ELR (cell line): ENCODE measurements around the gene CYP11A1.
A peak's percentile ranks its signal among the peaks of the same experiment; 100 is the strongest.

Experiments used
- DNase-seq: peaks from one replicate; pipeline ENCODE4 v3.0.0-alpha.2; 2015; ENCODE audit warnings: low read depth

Gene CYP11A1

DNA sequence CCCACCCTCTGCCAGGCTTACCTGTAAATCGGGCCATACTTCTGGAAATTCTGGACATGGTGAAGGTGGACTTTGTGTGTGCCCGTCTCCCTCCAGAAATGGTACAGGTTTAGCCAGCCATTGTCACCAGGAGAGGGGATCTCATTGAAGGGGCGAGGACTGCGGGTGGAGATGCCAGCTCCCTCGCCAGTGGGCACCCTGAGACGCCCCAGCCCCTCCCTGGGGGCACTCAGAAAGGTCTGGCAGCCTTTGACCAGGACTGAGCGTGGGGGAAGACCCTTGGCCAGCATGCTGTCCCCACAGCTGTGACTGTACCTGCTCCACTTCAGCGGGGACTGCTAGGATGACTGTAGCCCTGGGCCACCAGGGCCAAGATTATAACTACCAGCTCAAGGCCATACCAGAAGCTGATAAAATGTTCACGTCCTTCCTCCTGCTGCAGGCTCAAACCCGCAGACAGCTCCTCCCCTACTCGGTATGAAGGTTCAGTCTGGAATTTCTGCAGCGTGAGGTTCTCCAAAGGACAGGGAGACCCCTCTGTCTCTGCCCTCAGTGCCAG, at the start of gene CYP11A1:
CYP11A1 (minus strand) TSS at position 351 of the 559 bp plus-strand sequence; CDS start at position 290, 61 bp downstream.
- DNase-seq, result no peak

DNA sequence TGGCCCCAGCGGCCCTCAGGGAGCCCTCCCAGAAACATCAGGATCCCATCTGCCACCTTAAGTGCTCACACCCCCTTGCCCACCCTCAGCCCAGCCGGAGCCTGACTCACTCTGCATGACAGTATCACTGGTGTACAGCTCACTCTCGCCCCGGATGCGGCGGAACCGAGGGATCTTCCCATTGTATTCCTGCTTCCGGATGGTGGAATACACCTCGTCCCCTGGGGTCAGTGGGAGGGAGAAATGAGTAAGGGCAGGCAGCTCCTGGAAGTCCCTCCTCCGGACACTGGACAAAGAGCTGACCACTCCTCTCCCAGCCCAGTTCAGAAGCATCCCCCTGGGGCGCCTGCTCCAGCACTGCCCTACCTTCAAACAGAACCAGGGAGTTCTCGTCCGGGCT, 49.8 kb upstream of the CYP11A1 start:
- peak; percentile 97 for DNase-seq

DNA sequence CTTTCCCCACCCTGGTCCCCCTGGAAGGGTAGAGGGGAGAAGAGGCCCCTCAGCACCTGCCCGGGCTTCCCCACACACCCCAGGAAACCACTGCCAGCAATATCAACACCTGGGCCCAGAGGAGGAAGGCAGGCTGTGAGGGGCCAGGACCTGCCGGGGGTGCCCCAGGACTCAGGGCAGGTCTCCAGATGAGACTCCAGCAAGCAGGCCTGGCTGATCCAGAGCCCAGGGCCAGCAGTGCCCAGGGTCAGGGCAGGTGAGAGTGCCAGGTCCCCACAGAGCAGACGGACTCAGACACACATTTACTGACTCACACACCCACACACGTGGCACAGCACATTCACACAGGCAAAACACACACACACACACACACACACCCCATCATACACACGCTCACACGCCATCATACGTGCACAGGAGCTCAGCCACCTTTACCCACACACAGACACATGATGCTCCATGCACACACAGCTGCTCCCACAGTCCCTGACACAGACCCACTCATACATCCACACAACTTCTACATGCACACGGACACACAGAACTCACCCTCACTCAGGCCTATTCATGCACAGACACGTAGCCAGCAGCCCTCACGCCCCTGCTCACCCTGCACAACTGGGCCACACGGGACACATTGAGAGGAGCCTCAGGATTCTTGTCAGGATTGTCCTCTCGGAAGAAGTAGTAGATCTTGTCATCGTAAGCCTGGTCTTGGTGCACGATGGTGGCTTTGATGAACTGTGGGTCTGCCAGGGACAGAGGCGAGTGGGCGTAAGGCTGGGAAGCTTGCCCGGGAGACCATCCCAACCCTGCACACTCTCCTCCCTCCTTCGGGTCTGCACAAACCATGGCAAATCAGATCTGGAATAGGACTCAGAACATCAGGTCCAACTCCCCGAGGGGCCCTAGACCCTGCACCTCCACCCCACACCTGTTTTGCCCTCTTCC, 48.8 kb upstream of the CYP11A1 start:
- DNase-seq, result no peak

DNA sequence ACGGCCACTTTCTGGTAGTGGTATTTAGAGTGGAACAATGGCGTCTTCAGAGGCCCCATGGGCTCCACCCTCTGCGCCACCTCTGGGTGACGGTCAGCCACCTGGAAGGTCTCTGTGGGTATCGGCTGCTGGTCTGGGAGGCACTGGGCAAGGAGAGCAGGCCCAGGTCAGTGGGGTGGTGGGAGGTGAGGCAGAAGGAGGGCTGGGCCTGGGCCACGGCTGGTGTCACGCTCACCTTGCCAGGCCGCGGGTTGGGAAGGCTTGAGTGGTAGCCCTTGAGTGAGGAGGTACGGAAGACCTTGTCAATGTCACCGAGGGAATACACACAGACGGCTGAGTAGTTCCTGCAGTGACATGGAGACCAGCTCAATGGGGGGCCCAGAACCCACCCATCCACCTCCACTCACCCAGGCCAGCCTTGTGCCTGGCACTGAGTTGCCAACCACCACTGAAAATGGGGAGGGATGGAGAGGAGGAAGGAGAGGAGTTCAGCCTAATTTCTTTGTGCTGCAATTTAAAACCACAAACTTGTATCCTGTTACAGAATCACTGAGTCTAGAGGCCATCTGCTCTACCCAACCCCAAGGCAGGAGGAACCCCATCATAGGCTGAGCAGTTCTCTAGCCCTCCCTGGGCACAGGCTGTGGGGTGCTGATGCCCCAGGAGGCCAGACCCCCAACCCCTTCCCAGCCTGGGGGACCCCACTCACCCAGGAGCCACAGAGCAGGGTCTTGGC, 47.3 kb upstream of the CYP11A1 start:
- DNase-seq, result no peak

DNA sequence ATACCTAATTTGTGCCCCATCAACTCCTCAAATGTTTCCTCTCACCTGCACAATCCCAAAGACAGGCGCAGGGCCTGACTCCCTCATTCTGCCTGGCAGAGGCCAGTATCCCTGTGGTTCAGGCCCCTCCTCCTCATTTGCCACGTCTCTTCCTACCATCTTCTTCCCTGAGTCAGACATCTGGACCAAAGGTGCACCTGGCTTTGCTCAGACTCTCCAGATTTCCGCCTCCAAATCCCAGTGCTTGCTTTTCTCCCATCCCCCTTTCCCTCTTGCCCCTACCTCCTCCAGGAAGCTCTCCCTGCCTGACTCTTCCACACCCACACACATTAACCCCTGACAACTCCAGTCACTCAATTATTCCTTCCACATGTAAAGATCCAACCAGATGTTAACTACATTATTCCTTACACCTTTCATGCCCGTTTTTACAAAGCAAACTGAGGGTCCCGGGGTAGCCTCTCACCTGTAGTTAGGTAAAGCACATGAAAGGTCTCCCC, 46.7 kb upstream of the CYP11A1 start:
- DNase-seq, result no peak

DNA sequence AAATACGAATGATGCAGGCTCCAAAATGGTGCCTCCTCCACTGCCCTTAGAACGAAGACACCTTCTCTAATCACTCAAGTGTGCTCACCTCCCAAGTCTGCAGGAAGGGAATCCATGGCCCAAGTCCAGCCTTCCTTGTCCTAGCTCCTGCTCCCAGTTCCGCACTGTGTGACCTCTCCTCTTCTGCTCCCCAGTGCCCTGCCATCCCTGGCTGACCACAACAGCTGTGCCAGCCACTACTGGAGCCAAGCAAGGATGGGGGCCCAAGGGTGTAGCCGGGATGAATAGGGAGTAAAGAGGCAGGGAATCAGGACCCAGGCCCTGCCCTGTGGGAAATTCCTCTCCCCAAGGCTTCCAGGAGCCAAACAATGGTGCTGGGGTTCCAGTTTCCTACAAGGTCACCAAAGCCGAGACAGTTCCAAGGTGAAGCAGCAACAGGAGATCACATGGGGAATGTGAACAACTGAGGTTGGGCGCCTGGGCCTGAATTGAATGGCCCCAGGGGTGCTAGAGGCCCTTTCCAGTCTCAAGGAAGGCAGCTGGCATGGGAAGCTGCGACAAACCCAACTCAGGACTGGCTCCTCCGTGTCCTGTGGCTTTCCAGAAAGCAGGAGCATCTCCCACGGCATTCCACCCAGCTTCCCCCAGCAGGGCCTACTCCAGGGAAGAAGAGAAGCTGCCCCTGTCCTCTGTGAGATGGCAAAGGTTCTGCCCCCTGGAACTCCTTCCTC, 46.1 kb upstream of the CYP11A1 start:
- DNase-seq, result no peak

DNA sequence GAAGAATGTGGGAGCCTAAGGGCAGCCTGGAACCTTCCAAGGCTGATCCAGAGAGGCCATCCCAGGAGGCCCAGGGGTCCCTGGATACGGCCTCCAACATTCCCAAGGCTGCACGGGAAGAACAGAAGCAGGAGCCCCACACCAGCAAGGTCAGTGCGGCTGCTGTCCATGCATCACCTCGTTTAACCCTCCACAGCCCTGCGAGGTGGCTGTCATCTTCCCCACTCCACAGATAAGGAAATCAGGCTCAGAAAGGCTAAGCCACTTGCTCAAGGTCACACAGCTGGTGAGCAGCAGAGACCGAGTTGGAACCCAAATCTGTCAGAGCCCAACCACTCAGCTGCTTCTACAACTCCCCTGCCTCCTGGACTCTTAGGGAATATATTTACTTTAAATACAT, 44.7 kb upstream of the CYP11A1 start:
- no peak for DNase-seq

DNA sequence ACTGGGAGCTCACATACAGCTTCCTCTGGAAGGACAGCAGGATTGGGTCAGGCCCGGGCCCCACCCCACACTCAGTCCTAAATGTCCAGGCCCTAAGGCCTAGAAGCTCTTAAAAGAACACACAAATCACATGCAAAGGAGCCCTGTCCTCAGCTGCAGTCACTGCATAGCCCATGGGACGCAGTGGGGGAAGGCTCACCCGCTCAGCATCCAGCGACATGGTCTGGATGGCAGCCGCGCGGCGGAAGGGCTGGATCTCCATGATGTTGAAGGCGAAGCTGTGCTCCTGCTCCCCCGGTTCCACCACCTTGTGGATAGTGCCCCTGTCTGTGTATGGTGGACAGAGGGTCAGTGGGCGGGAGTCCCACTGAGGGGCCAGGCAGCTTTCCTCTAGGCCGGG, 44.2 kb upstream of the CYP11A1 start:
- no peak for DNase-seq

DNA sequence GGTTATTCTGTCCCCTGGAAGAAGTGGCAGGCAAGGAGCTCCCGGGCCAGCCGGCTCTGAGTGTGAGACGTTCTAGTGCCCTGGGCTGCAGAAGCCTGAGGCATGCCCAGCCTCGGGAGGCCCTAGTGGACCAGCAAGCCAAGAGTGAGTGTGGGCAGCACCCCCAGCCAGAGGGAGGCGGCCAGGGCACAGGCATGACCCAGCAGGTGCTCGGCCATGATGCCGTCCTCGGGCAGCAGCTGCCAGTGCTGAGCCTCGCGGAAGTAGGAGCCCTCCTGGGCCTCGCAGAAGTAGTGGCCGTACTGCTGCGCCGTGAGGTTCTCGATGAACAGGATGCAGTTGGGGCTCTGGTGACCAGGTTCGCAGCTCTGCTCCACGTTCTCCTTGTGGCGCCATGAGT, 43.1 kb upstream of the CYP11A1 start:
- DNase-seq, result no peak

DNA sequence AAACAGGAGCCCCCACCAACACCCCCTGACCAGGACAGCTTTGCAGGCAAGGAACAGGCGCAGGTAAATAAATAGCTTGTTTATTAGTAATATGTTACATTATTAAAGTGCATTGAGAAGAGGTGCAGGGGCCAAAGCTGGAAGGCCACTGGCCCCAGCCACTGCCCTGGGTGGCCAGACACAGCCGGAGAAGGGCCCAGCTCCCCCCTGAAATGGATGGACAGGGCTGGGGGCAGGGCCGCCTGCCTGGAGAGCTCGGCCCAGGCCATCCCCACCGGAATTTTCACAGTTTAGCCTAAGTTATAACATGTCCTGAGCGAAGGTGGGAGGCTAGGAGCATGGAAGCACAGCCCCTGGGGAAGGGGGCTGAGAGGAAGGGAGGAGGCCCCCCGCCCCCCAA, 41.8 kb upstream of the CYP11A1 start:
- DNase-seq, result no peak

DNA sequence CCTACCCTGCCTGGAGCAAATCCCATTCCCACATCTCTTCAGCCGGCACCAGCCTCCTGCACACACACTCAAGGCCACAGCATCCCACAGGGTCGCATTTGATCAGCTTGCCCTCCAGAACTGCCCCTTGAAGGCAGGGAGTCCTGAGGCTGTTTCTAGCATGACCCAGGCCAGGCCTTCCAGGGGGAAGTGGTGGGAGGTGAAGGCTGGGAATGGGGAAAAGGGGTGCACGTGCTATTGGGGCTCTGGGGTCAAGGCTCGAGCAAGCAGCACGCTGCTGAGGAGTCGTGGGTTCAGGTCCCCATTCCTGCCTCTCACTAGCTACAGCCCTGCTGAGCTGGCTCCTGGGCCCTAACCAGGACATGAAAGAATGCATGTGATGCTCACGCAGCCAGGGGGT, 41.4 kb upstream of the CYP11A1 start:
- DNase-seq, result no peak

DNA sequence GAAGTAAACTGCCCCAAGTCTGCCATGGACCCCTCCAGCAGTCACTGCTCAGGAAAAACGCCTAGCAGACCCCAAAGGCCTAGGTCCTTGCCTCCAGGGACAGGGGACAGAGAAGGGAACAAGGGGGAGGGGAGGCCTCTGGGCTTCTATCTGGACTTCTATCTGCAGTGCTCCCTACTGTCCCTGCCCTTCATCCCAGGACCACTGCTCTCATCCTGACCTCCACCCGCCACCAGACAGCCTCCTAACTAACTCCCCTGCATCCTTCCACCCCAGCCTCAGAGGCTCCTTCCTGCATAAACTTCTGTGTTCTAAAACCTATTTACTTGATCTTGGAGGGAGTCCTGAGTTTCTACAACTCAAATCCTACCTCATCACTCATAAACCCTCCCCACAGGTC, 40.9 kb upstream of the CYP11A1 start:
- no peak for DNase-seq

DNA sequence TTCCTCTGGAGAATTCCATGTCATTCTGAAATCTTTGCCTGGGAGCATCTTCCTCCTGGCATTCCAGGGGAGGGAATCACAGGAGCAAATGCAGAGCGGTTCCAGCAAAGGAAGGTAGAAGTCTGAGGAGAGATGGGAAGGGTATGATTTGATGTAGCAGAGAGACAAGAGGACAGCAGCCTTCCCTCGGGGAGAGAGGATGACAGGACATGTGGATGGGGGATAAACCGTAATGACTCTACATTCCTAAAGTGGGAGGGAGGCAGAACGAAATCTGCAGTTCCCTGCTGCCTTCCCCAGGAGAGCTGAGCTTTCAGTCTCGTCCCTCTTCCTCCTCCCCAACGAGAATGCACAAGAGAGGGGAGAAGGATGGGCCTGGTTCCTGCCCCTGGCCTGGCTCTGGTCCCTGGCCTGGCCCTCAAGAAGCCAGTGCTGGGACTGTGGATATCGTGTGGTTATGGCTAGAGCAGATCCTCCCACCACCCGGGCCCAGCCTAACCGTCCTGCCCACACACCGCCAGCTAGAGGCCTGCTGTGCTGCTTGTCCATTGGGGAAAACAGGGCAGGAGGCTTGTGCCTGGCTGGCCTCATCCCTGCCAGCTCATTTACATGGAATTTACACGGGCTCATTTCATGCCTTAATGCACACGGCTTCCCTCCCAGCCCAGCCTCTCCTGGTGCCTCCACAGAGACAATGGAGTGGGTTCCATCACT, 39.7 kb upstream of the CYP11A1 start:
- peak; percentile 95 for DNase-seq

DNA sequence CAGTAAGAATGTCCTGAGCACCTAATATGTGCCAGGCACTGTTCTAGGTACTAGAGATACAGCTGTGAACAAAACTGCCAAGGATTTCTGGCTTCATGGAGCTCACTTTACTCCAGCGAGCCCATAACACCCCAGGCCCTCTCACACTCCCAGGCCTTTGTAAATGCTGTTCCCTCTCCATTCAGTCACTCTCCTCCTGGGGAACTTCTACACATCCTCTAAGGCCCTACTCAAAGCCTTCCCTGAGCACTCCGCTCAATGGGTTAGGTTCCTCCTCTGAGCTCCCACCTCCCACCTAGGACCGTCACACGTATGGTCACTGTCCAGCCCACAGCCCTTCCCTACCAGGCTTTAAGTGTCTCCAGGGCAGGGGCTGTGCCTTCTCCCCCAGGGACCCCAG, 39.1 kb upstream of the CYP11A1 start:
- DNase-seq, result no peak

DNA sequence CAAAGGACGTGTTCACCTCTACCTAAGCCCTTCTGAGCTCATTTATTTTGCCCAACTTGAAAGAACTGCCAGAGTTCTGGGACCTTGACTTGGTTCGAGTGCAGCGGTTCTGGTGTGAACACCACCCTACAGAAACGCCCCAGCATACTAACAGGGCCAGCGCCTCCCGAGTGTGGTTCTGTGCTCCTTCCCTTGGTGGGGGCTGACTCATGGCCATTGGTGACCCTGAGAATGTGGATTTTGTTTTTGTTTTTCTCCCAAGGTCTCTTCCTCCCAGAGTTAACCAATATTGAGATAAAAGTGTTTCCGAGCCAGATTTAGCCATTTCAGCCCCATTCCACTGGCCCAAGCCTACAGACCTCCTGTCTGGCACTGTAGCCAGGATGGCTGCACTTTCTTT, 38.4 kb upstream of the CYP11A1 start:
- no peak for DNase-seq

DNA sequence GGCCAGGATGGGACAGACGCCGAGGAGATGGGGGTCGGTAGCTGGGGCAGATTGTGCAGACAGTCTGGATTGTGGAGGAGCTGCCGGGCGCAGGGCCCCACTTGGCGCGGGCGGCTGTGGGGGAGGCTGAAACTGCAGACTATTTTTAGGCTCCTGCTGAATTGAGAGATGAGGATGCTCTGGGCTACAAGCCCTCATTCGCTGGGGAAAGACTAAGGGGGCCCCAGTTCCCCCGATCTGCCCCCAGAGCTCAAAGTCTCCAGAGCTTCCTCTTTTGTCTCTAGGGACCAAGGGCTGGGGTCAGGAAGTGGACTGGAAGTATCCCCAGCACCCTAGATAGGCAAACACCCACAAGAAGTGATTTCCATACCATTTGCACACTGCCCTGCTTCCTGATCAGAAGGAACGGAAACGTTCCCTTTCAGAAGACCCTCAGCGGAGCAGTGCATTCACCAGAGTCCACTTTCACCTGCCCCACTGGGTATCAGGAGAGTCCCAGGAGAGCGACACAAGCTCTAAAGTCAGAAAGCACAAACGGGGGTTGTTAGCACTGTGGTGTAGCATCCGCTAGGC, 36.6 kb upstream of the CYP11A1 start:
- DNase-seq, result no peak

DNA sequence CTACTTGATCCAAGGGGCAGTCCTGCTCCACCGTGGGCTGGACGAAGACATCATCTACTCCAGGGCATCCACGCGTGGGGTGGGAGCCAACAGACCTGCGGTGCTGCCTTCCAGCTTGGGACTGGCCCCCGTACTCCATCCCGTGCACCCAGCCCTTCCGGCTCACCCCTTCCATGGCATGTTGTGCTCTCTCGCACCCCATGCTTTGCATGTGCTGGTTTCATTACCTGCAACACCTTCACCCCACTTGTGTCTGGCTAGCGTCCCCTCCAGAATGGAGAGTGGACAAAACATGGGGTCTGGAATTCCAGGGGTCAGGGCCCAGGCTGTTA, 36.1 kb upstream of the CYP11A1 start:
- DNase-seq, result no peak

DNA sequence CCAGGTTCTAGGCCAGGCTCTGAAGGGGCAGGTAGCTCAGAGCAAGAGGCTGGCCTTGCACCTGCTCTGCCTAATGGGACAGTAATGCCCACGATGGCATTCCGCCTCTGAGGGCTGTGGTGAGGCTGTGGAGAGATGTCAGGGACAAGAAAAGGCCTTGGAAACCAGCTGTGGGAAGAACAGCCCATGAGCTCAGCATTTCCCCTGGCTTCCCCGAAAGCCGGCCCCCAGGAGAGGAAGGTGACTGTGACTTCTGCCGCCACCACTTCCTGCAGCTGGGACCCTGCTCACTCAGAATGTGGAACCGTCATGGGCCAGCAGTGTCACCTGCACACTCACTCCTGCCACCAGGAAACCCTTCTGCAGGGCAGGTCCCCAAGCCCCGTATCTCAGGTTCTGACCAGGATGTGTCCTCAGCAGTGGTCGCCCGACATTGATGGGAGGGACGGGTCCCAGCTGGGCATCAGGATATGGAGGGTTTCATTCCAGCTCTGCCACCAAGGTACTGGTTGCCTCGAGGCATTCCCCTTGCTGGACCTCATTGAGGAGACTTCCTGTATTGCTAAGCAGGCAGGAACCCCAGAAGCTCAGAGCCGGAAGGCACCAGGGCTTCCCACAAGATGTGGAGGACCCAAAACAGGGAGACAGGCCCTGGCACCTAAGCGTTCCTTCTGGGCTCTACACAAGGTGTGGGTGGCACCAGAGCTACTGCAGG, 35.6 kb upstream of the CYP11A1 start:
- no peak for DNase-seq

DNA sequence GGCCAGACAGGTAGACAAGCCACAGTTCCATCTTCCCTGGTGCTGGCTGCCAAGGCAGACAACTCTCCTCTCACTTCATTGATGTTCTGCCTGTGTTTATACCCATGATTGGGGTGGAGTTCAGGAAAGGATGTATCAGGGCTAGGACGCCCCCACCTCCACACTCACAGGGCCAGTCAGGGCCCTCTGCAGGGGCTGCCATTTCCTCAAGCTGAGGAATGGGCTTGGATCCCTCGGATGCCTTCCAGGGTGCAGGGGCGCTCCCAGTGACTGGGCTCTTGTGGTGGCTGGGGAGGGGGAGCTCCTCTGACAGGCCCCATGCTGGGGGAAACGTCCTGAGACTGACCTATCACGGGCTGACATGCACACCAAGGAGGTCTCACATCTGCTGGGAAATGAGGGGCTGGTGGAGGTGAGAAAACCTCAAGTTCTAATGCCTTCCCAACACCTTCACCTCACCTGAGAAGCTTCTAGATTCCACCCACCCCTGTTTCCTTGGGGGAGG, 34.9 kb upstream of the CYP11A1 start:
- DNase-seq, result no peak
